HT-29 (cell line): Measurements from ENCODE around the gene RHOV. TPM values are rescaled to one million over a fixed set of nuclear protein-coding genes. Genes with fewer than 3 reads are reported as not detected.

Experiments used
- DNase-seq: peaks from one replicate; pipeline ENCODE4 v3.0.0-alpha.2; 2015; ENCODE audit warnings: low spot score
- total RNA-seq: library from RNA; depleted of rRNA; stranded (reverse); fragments of >200 nt; shearing (Covaris generic); gene quantifications from 2 replicates; pipeline ENCODE4 v1.2.3, GENCODE V29; 2014; rRNA removed

Gene RHOV, protein sequence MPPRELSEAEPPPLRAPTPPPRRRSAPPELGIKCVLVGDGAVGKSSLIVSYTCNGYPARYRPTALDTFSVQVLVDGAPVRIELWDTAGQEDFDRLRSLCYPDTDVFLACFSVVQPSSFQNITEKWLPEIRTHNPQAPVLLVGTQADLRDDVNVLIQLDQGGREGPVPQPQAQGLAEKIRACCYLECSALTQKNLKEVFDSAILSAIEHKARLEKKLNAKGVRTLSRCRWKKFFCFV
- 30.4 and 33.5 TPM in 2 replicates for total RNA-seq

DNA sequence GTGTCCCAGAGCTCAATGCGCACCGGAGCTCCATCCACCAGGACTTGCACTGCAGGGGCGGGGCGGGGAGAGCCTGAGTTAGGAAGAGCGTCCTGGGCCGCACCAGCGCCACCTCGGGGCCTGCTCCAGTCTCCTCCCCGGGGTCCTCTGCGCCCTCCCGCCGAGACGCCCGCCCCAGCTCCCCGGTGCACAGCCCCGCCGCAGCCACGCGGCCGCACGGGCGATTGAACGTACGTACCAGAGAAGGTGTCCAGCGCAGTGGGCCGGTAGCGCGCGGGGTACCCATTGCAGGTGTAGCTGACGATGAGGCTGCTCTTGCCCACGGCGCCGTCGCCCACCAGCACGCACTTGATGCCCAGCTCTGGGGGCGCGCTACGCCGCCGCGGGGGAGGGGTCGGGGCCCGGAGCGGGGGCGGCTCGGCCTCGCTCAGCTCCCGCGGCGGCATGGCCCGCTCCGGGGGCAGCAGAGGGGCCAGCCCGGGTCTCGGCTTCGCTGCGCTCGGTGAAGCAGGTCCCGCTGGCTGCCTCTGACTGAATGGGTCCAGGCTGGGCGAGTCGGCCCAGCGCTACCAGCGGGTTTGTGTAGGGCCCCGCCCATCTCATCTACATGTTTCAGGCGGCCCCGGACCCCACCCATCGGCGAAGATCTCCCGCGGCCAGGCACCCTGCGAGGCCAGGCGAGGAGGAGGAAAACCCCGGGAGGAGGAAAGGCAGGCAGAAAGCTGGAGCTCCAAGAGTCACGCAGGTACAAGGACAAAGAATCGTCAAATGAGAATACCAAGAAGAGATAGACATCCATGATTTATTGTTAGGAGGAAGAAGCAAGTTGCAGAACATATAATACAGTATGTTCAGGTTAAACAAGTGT is at the start of gene RHOV:
RHOV (minus strand) TSS at position 541 of the 868 bp plus-strand sequence; CDS start at position 446, 95 bp downstream.
- peak; percentile 86 for DNase-seq

DNA sequence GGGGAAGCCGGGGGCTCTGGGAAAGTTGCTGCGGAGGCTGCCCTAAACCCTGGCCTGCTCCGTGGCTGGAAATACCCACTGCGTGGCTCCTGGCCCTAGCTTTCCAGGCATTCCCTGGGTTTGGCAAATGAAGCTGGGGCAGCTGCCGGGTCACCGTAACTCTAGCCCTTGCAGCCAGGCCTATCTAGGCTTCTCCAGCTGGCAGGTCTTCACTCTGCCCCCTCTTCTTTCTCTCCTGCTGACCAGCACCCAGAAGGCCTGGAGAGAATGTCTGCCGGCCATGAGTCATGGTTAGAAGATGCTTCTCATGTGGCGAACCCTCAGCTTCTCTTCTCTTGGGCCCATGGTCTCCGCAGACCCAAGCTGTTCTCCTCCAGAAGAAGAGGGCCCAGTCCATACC is 49.5 kb upstream of the RHOV start:
- DNase-seq: no peak

DNA sequence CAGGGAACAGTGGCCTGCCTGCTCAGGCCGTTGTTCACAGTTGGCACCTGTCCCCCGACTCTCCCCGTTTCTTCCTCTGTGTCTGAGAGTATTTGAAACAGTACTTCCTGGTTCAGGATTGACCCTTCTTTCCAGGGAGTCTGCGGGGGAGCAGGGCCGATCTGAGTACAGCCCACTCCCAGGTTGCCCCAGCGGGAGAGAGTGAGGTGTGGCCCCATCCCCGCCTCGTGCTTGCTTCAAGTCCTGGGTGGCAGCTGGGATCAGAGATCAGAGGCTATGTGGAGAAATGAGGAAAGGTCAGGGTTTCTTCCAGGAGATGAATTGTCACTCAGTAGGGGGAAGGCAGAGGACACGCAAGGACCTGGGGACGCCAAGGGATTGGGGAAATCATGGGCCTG is 48.6 kb upstream of the RHOV start:
- DNase-seq: no peak

DNA sequence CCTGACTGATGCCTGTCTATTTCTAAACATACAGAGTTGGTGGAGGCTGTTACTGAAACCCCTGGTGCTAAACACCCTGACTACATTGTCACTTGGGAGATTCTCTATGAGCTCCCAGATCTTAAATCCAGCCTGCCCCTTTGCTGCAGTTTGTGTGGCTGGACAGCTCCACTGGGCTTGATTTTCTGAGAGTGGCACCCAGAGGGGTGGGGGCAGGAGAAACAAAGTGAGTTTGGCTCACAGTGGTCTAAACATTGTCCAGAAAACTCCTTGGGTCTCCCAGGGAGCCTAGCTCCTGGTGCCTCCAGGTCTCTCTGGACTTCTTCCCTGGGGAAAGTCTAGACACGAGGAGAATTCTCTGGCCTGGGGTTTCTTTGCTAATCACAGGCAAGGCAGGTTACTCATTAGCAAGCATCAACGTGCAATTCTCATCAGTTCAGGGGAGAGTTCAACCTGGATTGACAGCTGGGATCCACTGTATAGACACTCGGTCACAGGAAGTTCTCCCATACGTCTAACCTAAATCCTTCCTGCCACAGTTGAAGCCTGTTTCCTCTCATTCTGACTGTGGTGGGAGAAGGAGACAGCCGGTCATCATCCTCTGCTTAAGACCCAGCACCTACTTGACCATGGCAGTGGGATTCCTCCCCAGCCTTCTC is 48.0 kb upstream of the RHOV start:
- DNase-seq: no peak

DNA sequence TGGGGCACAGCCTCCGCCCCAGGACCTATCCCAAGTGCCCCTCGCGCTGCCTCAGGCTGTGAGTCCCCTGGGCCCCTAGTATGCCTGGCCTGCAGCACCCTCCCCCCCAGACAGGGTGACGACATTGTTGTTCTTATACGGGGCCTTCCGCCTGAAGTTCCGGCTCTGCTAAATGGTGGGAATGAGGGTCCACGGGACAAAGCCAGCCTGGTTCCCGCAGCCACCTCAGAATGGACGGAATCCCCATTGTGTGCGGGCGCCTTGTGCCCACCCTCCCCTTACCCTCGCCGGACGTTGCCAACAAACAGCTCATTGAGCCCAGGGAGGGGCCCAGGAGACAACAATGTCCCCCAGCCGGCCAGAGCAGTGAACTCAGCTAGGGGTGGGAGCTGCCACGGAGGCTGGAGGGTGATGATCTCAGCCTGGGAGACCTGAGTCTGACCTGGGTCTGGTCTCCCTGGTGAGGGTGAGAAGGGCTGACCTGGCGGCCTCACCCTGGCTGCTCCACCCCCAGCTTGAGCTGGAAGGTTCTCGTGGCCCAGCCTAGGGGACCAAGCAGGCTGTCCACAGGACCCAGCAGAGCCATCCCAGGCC is 44.9 kb upstream of the RHOV start:
- DNase-seq: no peak

DNA sequence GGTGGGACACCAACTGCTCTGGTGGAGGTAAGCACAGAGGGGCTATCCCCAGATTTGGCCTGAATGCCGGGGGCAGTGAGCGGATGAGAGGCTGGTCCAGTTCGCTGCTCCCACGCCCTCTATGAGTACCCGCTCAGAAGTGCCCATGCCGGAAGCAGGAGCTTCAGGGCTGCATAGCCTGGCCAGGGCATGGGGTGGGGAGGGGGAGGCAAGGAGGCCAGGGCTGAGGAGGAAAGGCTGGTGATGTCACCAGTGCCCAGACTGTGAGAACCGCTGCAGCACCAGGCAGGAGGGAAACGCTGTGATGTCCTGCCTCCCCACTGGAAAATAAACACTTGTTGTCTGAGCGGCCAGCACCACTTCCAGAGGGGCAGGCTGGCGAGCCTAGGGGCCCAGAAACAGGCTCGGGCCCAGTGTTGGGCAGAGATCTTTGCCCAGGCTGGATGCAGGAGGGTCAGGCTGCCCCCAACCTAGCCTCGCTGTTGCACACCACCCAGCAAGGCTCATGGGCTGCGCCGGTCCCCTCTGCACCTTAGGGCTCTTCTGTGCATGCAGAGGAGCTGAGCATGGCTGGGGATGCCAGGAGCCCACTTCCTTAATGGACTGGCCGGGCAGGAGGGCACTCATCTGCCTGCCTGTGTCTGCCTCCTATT is 44.2 kb upstream of the RHOV start:
- DNase-seq: no peak

DNA sequence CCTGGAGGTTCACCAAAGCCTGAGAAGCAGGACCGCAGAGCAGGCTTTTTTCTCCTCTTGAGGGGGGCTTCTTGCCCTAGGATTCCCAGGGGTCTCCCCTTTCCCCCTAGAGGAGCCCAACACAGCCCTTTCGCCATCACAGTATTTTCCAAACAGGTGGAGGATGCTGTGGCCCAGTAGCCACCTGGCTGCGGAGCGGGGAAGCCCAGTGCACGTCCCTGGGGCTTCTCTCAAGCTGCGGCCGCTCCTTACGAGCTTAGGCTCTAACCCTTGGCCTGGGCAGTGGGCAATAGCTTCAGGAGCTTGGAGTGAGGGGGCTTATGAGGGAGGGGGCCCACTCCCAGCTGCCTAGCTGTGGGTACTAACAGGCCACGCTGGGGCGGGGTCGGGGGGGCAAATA is 43.6 kb upstream of the RHOV start:
- no peak for DNase-seq

DNA sequence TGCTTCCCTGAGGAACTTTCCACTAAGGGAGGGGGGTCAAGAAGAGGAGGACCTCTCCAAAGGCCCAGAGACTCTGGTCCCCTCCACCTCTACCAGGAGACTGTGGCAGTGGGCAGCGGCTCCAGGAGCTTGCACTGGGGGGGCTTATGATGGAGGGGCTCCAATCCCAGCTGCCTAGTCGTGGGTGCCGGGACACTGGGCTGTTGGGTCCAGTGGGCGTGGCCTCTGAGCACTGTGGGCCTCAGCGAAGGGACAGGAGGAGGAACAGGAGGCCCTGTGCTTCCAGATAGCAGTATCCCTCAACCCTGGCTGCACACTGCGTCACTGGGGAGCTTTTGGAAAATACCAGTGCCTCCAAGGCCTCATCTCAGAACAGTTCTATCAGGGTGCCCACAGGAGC is 41.6 kb upstream of the RHOV start:
- no peak for DNase-seq

DNA sequence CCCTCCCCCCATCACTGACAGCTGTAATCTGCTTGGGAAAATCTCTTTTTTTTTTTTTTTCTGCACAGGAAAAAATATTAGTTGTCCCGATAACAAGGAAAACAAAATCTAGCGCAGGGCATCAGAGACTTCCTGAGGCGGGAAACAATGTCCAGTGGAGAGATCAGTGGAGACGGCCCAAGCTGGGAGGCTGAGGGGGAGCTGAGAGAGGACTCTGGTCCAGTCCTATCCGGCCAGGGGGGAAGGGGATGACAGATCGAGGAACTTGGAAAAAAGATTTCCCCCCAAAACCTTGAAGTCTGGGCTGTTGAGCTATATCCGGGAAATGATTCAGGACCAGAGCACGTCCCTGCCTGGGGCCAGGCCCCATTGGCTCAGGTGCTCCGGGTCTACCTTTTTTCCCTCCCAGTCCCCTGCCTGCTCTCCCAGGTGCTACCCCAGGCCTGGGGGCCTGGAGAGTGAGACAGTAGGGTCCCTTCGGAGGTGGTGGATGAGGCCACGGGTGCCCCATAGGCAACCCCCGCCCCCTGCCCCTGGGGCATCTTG is 41.2 kb upstream of the RHOV start:
- no peak for DNase-seq

DNA sequence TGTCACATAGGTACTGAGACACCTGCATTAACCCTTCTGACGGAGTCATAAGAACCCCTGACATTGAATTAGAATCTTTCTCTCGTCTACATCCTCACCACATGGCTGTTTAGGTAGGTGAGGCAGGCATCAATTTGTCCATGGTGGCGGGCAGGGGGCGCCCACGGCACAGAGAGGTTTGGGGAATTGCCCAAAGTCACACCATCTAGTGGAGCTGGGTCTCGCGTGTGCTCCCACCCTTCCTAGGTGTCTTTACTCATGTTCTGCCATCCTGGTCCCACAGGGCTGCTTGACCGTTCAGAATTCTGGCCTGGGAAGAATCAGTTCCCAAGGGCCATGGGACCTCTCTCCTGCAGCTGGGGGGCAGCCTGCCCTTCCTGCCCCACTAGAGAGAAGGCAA is 40.5 kb upstream of the RHOV start:
- no peak for DNase-seq

DNA sequence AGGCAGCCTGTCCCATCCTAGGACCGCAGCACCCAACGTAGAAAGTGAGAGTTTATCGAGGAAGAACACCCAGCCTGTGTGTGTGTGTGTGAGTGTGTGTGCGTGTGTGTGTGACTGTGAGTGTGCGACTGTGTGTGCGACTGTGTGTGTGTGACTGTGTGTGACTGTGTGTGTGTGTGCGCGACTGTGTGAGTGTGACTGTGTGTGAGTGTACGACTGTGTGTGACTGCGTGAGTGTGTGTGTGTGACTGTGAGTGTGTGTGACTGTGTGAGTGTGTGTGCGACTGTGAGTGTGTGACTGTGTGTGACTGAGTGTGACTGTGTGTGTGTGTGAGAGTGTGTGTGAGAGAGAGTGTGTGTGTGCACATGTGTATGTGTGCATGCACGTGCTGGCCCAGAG is 40.0 kb upstream of the RHOV start:
- no peak for DNase-seq

DNA sequence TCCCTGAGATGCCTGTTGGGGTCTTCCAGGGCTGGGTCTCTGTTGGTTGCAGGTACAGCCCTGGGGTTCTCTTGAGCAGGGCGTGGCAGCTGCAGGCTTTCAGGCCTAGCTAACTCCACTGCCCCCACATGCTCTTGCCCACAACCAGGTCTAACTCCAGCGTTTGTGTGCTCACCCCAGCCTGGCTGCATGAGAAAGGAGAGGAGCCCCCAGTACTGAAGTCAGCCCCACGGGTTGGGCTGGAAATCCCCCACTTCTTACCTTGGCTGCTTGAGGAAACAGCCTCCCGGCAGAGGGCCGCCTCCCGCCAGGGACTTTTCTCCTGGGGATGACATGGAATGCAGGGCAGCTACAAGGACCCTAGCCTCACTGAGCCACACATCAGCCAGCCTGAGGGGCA is 38.4 kb upstream of the RHOV start:
- DNase-seq: no peak

DNA sequence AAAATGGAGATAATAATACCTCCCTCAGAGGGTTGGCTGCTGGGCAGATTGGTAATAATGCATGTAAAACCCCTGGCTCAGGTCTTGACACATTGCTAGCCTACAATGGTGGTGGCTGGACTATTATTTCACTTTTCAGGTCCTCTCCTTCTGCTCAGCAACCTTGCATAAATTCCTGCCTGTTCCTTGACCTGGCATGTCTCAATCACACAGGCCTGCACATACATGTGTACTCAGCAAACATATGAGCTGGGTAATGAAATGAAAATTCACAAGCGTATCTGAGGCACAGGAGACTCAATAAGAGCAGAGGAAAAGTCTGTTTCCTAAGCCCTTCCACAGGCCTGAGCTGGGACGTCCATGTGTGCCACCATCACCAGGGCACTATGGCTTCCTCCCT is 37.7 kb upstream of the RHOV start:
- no peak for DNase-seq

DNA sequence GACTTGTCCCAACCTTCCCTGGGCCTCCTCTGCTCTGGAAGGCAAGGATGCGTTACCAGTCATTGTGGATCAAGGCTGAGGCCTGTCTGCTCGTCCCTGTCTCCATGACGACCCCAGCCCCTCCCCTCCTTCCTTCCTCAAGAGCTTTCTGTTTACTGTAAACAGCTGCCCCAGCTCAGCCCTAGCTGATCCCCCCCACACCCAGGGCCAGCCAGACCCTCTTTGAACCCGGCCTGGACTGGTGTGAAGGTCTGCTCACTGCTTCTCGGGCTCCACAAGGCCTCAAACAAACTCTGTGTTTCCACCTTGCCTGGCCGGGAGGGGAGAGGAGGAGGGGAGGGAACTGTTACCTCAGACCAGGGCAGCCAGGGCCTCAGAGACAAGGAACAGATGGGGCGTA is 37.1 kb upstream of the RHOV start:
- DNase-seq: no peak

DNA sequence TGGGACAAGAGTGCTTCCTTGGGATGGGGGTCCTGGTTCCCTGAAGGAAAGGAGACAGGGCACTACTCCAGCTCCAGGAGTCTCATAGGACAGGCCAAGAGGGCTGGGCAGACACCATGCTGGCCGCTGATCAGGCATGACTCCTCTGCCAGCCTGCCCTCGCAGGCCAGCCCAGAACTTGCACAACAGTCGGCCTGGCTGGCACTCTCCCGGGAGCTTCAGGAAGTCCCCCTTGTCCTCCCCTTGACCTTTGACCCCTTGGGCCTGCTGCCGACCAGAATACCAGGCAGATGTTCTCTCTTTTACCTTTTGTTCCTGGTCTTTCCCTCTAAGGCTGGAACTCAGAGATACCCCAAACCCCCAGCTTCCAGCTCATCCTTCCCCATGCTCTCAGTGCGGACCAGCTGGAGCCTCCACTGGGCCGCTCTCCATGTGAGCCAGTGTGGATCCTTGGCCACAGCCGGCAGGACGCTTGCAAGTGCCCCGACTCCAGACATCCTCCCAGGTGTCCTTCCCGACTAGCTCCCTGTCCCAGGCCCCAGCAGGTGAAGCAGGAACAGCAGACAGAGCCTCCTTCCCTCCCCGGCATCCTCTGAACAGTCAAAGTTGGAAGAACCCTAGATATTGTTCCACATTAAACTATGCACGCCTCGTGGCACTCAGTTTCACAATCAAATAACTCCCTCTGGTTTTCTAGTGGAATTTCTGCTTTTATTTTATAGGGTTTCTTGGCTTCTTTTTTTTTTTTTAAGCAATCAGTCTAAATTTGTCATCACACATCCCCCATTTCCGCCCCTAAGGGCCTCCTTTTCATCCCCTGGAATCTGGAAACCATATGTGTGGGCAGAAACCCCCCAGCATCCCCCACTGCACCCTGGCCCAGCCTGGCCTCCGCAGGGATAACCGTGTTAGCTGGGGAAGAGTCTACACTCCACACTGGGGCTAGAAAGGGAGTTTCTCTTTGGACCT is 35.9 kb upstream of the RHOV start:
- DNase-seq: no peak

DNA sequence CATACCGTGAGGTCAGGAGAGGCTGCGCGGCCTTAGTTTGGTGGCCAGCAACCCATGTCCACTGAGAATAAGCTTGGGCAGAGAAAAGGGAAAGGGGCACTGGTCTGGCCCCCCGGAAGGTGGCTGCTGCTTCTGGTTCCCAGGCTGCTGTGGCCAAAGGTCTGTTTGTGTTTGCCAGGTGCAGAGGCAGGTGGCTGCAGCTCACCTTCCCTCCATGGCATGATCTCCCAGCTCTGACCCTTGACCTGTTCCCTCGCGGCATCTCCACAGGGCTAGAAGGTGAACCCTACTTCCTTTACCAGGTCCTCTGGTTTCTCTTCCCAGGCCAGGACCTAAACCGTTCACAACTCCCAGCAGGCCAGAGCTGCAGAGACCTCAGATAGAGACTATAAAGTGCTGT is 34.1 kb upstream of the RHOV start:
- no peak for DNase-seq

DNA sequence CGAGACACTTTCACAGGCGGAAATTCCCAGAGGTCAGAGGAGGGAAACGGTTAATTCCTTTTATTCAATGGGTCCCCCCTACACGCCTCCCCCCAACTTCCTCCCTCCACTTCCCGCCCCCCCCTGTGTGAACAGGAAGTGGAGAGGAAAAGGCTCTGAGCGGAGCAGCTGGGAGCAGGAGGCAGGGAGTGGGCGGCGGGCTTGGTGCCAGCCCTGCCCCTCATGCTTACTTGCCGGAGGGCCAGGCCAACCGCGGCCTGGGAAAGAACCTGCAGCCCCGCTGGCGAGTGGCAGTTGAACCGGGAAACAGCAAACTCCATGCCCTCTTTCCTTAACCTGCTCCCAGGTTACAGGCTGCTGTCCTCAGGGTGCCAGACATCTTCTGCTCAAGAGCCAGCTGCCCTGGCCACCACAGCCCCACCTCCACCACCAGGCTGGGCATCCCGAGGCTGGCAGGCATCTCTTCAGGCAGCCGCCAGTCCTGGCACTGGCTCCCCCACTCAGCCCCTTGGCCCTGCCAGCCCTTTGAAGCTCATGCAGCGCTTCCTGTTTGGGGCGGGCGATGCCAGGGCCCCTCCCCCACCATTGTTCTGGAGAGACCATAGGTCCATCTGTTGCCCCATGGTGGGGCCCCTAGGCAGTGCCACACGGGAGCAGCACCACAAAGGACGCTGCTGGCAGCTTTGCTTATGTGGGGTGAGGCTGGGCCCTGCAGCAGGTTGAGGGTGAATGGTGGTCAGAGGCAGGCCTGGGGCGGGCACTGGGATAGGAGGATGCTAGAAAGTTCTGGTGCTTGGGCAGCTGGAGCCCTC is 33.2 kb upstream of the RHOV start:
- DNase-seq: peak; percentile 75

DNA sequence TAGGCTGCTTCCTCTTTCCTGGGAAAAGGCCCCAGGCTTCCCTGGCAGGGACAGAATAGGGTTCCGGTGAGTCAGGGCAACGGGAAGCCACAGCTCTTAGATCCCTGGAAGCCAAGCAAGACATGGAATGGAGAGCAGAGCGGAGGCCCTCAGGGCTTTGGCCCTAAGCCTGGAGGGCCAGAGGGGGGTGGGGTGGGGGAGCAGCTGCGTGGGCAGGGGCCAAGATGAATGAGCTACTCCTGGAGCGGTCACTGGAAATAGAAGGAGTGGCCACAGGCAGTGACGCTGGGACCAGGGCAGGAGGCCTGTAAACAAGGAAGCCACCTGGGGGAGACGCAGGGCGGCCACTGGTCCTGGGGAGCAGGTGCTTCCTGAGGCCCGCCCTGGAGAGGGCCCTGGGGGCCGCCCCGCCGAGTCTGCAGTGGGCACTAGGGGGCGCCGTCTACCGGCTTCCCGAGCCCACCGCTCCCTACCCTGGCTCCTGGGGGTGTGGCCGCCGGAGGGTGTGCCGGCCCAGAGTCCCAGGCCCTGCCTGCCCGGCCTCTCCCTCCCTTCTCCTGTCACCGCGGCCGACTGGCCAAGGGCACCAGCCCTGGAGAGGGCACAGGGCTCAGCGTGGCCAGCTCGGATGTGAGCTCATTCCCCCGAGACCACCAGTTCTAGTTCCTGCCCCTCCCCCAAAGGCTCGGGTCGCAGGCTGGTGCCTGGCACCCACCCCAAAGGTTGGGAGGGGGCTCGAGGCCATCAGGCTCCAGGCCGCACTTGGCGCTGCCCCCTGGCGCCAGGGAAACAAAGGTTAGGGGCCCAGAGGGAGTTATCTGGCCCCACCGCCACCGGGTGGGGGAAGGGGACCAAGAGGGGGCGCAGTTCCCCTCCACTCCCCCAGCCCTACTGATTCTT is 32.3 kb upstream of the RHOV start:
- DNase-seq: peak; percentile 98
